ENCODE measurements around the gene TEAD1.
A peak's percentile ranks its signal among the peaks of the same experiment; 100 is the strongest.

The TEAD1 gene

GRCh38 chr11:12868315-12869073, 194.3 kb downstream of the TEAD1 start:
- no peak for TF ChIP-seq EZH2phosphoT487 (IDR thresholded peaks at IDR 0.05; ENCODE audit: low read length)
- no peak for TF ChIP-seq EZH2 (optimal IDR thresholded peaks at IDR 0.05; ENCODE audit: low read depth, low read length)
- TF ChIP-seq CTCF (IDR thresholded peaks at IDR 0.05; ENCODE audit: low read length): 0 out of 2 replicates have a peak, but pooled peaks have one; percentile 7
- H3K27ac ChIP-seq (ENCODE audit: low read length): no peak overlapping the region
- no peaks in the 10 kb centered on the region for H3K4me1 ChIP-seq (ENCODE audit: low read length)
- no peaks in the 10 kb centered on the region for H4K20me1 ChIP-seq (ENCODE audit: insufficient read depth, low read length)
- no peak overlapping the region for H3K9ac ChIP-seq (ENCODE audit: low read length)
- H3K27me3 ChIP-seq (replicated peaks; ENCODE audit: insufficient read depth, low read length): no peaks in the 10 kb centered on the region
- DNase-seq: no peak
- no peak overlapping the region for H3K4me3 ChIP-seq (ENCODE audit: low read length)
- H3K36me3 ChIP-seq (replicated peaks; ENCODE audit: insufficient read depth, low read length): no peaks in the 10 kb centered on the region
- H3K9me2 ChIP-seq (replicated peaks; ENCODE audit: insufficient read depth, low read length): no peaks in the 10 kb centered on the region
- no peaks in the 10 kb centered on the region for H3F3A ChIP-seq (ENCODE audit: insufficient read depth, low read length)
- H3K79me2 ChIP-seq (ENCODE audit: low read length): peaks cover 8% of the 10 kb centered on the region; the same call in 1 of the 2 replicates
- no peaks in the 10 kb centered on the region for H3K9me3 ChIP-seq (replicated peaks; ENCODE audit: insufficient read depth, low read length)
- H2AFZ ChIP-seq (ENCODE audit: low read length): no peak overlapping the region
- no peak overlapping the region for H3K4me2 ChIP-seq (ENCODE audit: low read depth, low read length)

- H3K4me1 ChIP-seq (ENCODE audit: low read length): no peaks in the 10 kb centered on the region
- no peaks in the 10 kb centered on the region for H3K9me2 ChIP-seq (replicated peaks; ENCODE audit: insufficient read depth, low read length)
- H3K4me2 ChIP-seq (ENCODE audit: low read depth, low read length): no peak overlapping the region
- no peak for TF ChIP-seq EZH2phosphoT487 (IDR thresholded peaks at IDR 0.05; ENCODE audit: low read length)
- TF ChIP-seq EZH2 (optimal IDR thresholded peaks at IDR 0.05; ENCODE audit: low read depth, low read length): no peak
- TF ChIP-seq CTCF (IDR thresholded peaks at IDR 0.05; ENCODE audit: low read length): no peak
- DNase-seq: no peak
- no peaks in the 10 kb centered on the region for H3K36me3 ChIP-seq (replicated peaks; ENCODE audit: insufficient read depth, low read length)
- no peaks in the 10 kb centered on the region for H3K27me3 ChIP-seq (replicated peaks; ENCODE audit: insufficient read depth, low read length)
- H3K4me3 ChIP-seq (ENCODE audit: low read length): no peak overlapping the region
- no peak overlapping the region for H2AFZ ChIP-seq (ENCODE audit: low read length)
- no peaks in the 10 kb centered on the region for H3F3A ChIP-seq (ENCODE audit: insufficient read depth, low read length)
- 0 out of 2 replicates have a peak, but pooled peaks cover 4% of the 10 kb centered on the region for H3K79me2 ChIP-seq (ENCODE audit: low read length)
- no peaks in the 10 kb centered on the region for H4K20me1 ChIP-seq (ENCODE audit: insufficient read depth, low read length)
- H3K9ac ChIP-seq (ENCODE audit: low read length): no peak overlapping the region
- H3K27ac ChIP-seq (ENCODE audit: low read length): no peak overlapping the region
- no peaks in the 10 kb centered on the region for H3K9me3 ChIP-seq (replicated peaks; ENCODE audit: insufficient read depth, low read length)
Measured at GRCh38 chr11:12871241-12871640, 197.0 kb downstream of the TEAD1 start.

- no peak for DNase-seq
- Histone ChIP-seq H3K4me2 (ENCODE audit: low read depth, low read length) (no peak overlapping the region), H3K9me3 (replicated peaks; ENCODE audit: insufficient read depth, low read length) (no peaks in the 10 kb centered on the region), H3K36me3 (replicated peaks; ENCODE audit: insufficient read depth, low read length) (no peaks in the 10 kb centered on the region), H3K4me1 (ENCODE audit: low read length) (no peaks in the 10 kb centered on the region), H4K20me1 (ENCODE audit: insufficient read depth, low read length) (no peaks in the 10 kb centered on the region), H3K4me3 (ENCODE audit: low read length) (no peak overlapping the region), H2AFZ (ENCODE audit: low read length) (no peak overlapping the region), H3K9me2 (replicated peaks; ENCODE audit: insufficient read depth, low read length) (no peaks in the 10 kb centered on the region), H3K27ac (ENCODE audit: low read length) (no peak overlapping the region), H3F3A (ENCODE audit: insufficient read depth, low read length) (no peaks in the 10 kb centered on the region), H3K9ac (ENCODE audit: low read length) (no peak overlapping the region), H3K27me3 (replicated peaks; ENCODE audit: insufficient read depth, low read length) (no peaks in the 10 kb centered on the region), H3K79me2 (ENCODE audit: low read length) (0 out of 2 replicates have a peak, but pooled peaks cover 1% of the 10 kb centered on the region)
- TF ChIP-seq EZH2 (optimal IDR thresholded peaks at IDR 0.05; ENCODE audit: low read depth, low read length) (no peak), EZH2phosphoT487 (IDR thresholded peaks at IDR 0.05; ENCODE audit: low read length) (no peak)
Measured at GRCh38 chr11:12871788-12872321, 197.6 kb downstream of the TEAD1 start.

GRCh38 chr11:12876340-12876739, 202.1 kb downstream of the TEAD1 start:
- H3K9me2 ChIP-seq (replicated peaks; ENCODE audit: insufficient read depth, low read length): no peaks in the 10 kb centered on the region
- no peak overlapping the region for H3K4me3 ChIP-seq (ENCODE audit: low read length)
- no peaks in the 10 kb centered on the region for H3F3A ChIP-seq (ENCODE audit: insufficient read depth, low read length)
- H3K79me2 ChIP-seq (ENCODE audit: low read length): no peaks in the 10 kb centered on the region
- no peaks in the 10 kb centered on the region for H3K4me1 ChIP-seq (ENCODE audit: low read length)
- H4K20me1 ChIP-seq (ENCODE audit: insufficient read depth, low read length): no peaks in the 10 kb centered on the region
- H2AFZ ChIP-seq (ENCODE audit: low read length): no peak overlapping the region
- H3K9ac ChIP-seq (ENCODE audit: low read length): no peak overlapping the region
- H3K27ac ChIP-seq (ENCODE audit: low read length): no peak overlapping the region
- no peaks in the 10 kb centered on the region for H3K36me3 ChIP-seq (replicated peaks; ENCODE audit: insufficient read depth, low read length)
- no peak for DNase-seq
- TF ChIP-seq EZH2phosphoT487 (IDR thresholded peaks at IDR 0.05; ENCODE audit: low read length) (no peak), CTCF (IDR thresholded peaks at IDR 0.05; ENCODE audit: low read length) (no peak), EZH2 (optimal IDR thresholded peaks at IDR 0.05; ENCODE audit: low read depth, low read length) (no peak)
- no peaks in the 10 kb centered on the region for H3K9me3 ChIP-seq (replicated peaks; ENCODE audit: insufficient read depth, low read length)
- H3K4me2 ChIP-seq (ENCODE audit: low read depth, low read length): no peak overlapping the region
- H3K27me3 ChIP-seq (replicated peaks; ENCODE audit: insufficient read depth, low read length): no peaks in the 10 kb centered on the region
